Mucosa of rectum (tissue), 2 donors: Measurements from ENCODE around the gene PLPPR2.
"Not testable (repeated sequence)": the region's sequence is repeated elsewhere in the genome, so short reads cannot be mapped to it uniquely, and the experiment has no call there.

Source experiments
- H3K27ac ChIP-seq, 2 donors: one replicate each; pipeline ENCODE4 v1.7.0; 2013; ENCODE audit warnings: inconsistent platforms in 2 of 2, low read depth in 2 of 2, low read length in 2 of 2
- H3K27me3 ChIP-seq, 2 donors: one replicate each; pipeline ENCODE4 v1.7.0; 2013; ENCODE audit warnings: low read length in 2 of 2; ENCODE audit not compliant: control insufficient read depth in 2 of 2, insufficient read depth in 2 of 2
- H3K36me3 ChIP-seq, 2 donors: one replicate each; pipeline ENCODE4 v1.7.0; 2013; ENCODE audit warnings: low read length in 2 of 2; ENCODE audit not compliant: control insufficient read depth in 2 of 2, insufficient read depth in 2 of 2
- H3K4me1 ChIP-seq, 2 donors: one replicate each; pipeline ENCODE4 v1.7.0; 2013; ENCODE audit warnings: low read length in 2 of 2, mild to moderate bottlenecking in 1 of 2; ENCODE audit not compliant: control insufficient read depth in 2 of 2, insufficient read depth in 2 of 2
- H3K4me3 ChIP-seq, 2 donors: one replicate each; pipeline ENCODE4 v1.7.0; 2013; ENCODE audit warnings: low read length in 2 of 2
- H3K9ac ChIP-seq, 2 donors: one replicate each; pipeline ENCODE4 v1.7.0; 2013; ENCODE audit warnings: low read length in 2 of 2, low read depth in 1 of 2, mild to moderate bottlenecking in 1 of 2
- H3K9me3 ChIP-seq, 2 donors: one replicate each; pipeline ENCODE4 v1.7.0; 2013; ENCODE audit warnings: low read length in 2 of 2; ENCODE audit not compliant: control insufficient read depth in 2 of 2
- donor health status: healthy.
- donor health status: Normal muscosa, but diverticular disease.

The PLPPR2 gene

DNA sequence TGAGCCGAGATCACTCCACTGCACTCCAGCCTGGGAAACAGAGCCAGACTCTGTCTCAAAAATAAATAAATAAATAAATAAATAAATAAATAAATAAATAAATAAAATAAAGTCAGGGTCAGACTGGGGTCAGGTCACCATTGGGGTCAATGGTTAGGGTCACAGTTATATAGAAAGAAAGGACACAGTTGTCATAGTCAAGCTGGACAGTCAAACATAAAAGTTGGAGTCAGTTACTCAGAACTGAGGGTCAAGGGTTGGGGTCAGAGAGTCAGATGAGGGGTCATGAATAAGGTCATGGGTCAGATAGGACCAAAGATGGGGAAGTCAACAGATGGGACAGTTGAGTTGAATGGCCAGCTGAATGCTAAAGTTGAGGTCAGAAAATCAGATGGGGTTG is 45.6 kb downstream of the PLPPR2 start:
- Histone ChIP-seq H3K27ac (no peak overlapping the region), H3K4me3 (no peak overlapping the region), H3K36me3 (no peaks in the 10 kb centered on the region)

GRCh38 chr19:11401808-11402543 is 46.7 kb downstream of the PLPPR2 start:
- Histone ChIP-seq H3K9me3 (no peaks in the 10 kb centered on the region), H3K27ac (no peak overlapping the region)

More for the DNA sequence above, 45.6 kb downstream of the PLPPR2 start:
- H3K4me1 ChIP-seq: no peaks in the 10 kb centered on the region
- no peak overlapping the region for H3K9ac ChIP-seq
- H3K27me3 ChIP-seq: no peaks in the 10 kb centered on the region
- no peaks in the 10 kb centered on the region for H3K9me3 ChIP-seq

DNA sequence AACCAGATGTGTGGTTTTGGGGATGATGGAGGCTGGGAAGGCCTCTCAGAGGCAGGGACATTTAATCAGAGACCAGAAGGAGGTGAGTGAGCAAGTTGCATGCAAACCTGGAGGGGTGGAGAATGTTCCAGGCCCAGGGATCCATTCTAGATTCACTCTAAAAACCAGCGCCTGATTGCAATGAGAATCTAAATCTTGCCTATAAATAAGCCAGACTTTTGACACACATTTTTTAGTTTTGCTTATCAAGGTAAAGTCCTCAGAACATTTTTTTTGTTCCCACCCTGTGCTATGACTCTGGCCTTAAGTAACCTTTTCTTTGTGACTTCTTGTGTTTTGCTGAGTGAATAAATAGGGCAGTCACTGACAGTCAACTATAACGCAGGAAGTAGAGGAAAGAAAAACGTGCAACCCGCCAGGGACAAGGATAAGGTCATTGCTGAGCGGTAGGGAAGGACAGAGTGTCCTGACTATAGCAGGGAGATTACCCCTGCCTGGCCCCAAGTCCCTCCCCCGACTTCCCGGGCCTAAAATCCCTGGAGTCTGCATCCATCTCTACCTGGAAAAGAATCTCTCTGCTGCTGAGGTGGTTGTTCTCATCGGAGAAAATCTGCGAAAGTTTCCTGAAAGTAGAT is 49.5 kb downstream of the PLPPR2 start:
- H3K36me3 ChIP-seq: no peaks in the 10 kb centered on the region
- H3K4me1 ChIP-seq: no peaks in the 10 kb centered on the region
- H3K9ac ChIP-seq: no peak overlapping the region
- no peaks in the 10 kb centered on the region for H3K27me3 ChIP-seq
- no peak overlapping the region for H3K27ac ChIP-seq
- no peak overlapping the region for H3K4me3 ChIP-seq
- no peaks in the 10 kb centered on the region for H3K9me3 ChIP-seq

More at GRCh38 chr19:11401808-11402543, 46.7 kb downstream of the PLPPR2 start:
- Histone ChIP-seq H3K27me3 (no peaks in the 10 kb centered on the region), H3K36me3 (no peaks in the 10 kb centered on the region), H3K9ac (no peak overlapping the region), H3K4me3 (no peak overlapping the region), H3K4me1 (no peaks in the 10 kb centered on the region)

- Histone ChIP-seq H3K4me1 (no peaks in the 10 kb centered on the region), H3K4me3 (no peak overlapping the region), H3K36me3 (no peaks in the 10 kb centered on the region), H3K9ac (no peak overlapping the region), H3K9me3 (no peaks in the 10 kb centered on the region), H3K27ac (no peak overlapping the region), H3K27me3 (no peaks in the 10 kb centered on the region)
Observed at GRCh38 chr19:11405846-11406643, 50.8 kb downstream of the PLPPR2 start.

- H3K27ac ChIP-seq, H3K4me1 ChIP-seq, H3K9me3 ChIP-seq, H3K9ac ChIP-seq, H3K4me3 ChIP-seq, H3K27me3 ChIP-seq, H3K36me3 ChIP-seq: not testable (repeated sequence)
Observed at GRCh38 chr19:11406703-11407236, 51.5 kb downstream of the PLPPR2 start.

GRCh38 chr19:11408591-11408990 is 53.4 kb downstream of the PLPPR2 start:
- H3K9me3 ChIP-seq: no peaks in the 10 kb centered on the region
- no peaks in the 10 kb centered on the region for H3K27me3 ChIP-seq
- no peak overlapping the region for H3K4me3 ChIP-seq
- H3K27ac ChIP-seq: no peak overlapping the region
- H3K36me3 ChIP-seq: no peaks in the 10 kb centered on the region
- no peak overlapping the region for H3K9ac ChIP-seq
- H3K4me1 ChIP-seq: no peaks in the 10 kb centered on the region

- no peaks in the 10 kb centered on the region for H3K4me1 ChIP-seq
- H3K4me3 ChIP-seq: no peak overlapping the region
- no peaks in the 10 kb centered on the region for H3K27me3 ChIP-seq
- H3K36me3 ChIP-seq: no peaks in the 10 kb centered on the region
- H3K27ac ChIP-seq: no peak overlapping the region
- H3K9me3 ChIP-seq: no peaks in the 10 kb centered on the region
- no peak overlapping the region for H3K9ac ChIP-seq
Observed at GRCh38 chr19:11410682-11411081, 55.5 kb downstream of the PLPPR2 start.

- Histone ChIP-seq H3K4me3 (no peak overlapping the region), H3K27me3 (peaks cover 3 to 4% of the 10 kb centered on the region in 2 donors), H3K27ac (no peak overlapping the region), H3K9ac (no peak overlapping the region), H3K4me1 (peaks cover 0 to 4% of the 10 kb centered on the region in 2 donors), H3K9me3 (no peaks in the 10 kb centered on the region), H3K36me3 (no peaks in the 10 kb centered on the region)
Observed at GRCh38 chr19:11414544-11414943, 59.3 kb downstream of the PLPPR2 start.
